ENCODE data around the gene SPATA1. TPM values are rescaled to one million over a fixed set of nuclear protein-coding genes. Genes with fewer than 3 reads are reported as not detected.

Gene SPATA1
- total and polyA plus RNA-seq, 2 of the 13 experiments (the other 11 are each of a cell fraction or from before 2014, with no cell fraction given): 0.70 to 1.4 TPM

- TF ChIP-seq STAT6 (CRISPR knock-in tag; IDR thresholded peaks at IDR 0.05; ENCODE audit: borderline replicate concordance) (no peak), PAXIP1 (CRISPR knock-in tag; conservative IDR thresholded peaks at IDR 0.05) (no peak), PHF21A (CRISPR knock-in tag; IDR thresholded peaks at IDR 0.05) (no peak)
Observed at GRCh38 chr1:84541679-84542078, 35.5 kb downstream of the SPATA1 start (continued).

- Histone ChIP-seq H3K36me3 (replicated peaks in 1 of 2; ENCODE audit: control insufficient read depth in 1 of 2, insufficient read depth in 2 of 2, low read length in 2 of 2) (no peaks in the 10 kb centered on the region), H3K79me2 (ENCODE audit: insufficient read depth, low read length) (no peaks in the 10 kb centered on the region), H3K9me3 (ENCODE audit: low read length) (no peaks in the 10 kb centered on the region), H3K27ac (ENCODE audit: extremely low read length, insufficient read depth, low read length) (no peak overlapping the region), H2AFZ (ENCODE audit: low read length) (no peak overlapping the region), H3K27me3 (ENCODE audit: control insufficient read depth in 1 of 2, insufficient read depth in 2 of 2, low read length in 2 of 2) (no peaks in the 10 kb centered on the region), H3K4me3 (replicated peaks in 1 of 3; ENCODE audit: insufficient read depth in 1 of 3, low read depth in 2 of 3, low read length in 3 of 3) (no peak overlapping the region), H3K4me1 (ENCODE audit: insufficient read depth, low read length) (no peaks in the 10 kb centered on the region), H3K4me2 (ENCODE audit: low read depth, low read length) (no peak overlapping the region), H3K9ac (ENCODE audit: insufficient read depth, low read depth, low read length) (no peak overlapping the region), H4K20me1 (ENCODE audit: insufficient read depth, low read length) (no peaks in the 10 kb centered on the region)
- 86% methylated on average over 2 of the region's 2 CpGs for WGBS (ENCODE audit: low lambda C conversion rate)
- ATAC-seq (no peak), FAIRE-seq (no peak), DNase-seq (ENCODE audit: low spot score) (no peak)
- BruUV-seq (replicated peaks): no TSS peak
- ChIA-PET CTCF (ENCODE audit: low intra/inter-chr PET ratio, low total read pairs) (no interaction called here), POLR2A (no interaction called here)
- intact Hi-C loops (cut with micrococcal nuclease; ENCODE audit: unreplicated experiment) (no loop called here), in situ Hi-C loops (cut with HindIII; ENCODE audit: extremely low pct_ligation_motif_present, low pct_unique_long_range_greater_than_20kb) (no loop called here)
- TF ChIP-seq ZFP62 (CRISPR knock-in tag; IDR thresholded peaks at IDR 0.05) (no peak), NFIC (IDR thresholded peaks at IDR 0.05; ENCODE audit: low read length) (no peak), TOE1 (CRISPR knock-in tag; IDR thresholded peaks at IDR 0.05) (no peak), PPARG (CRISPR knock-in tag; conservative IDR thresholded peaks at IDR 0.05) (no peak), ZBTB3 (CRISPR knock-in tag; IDR thresholded peaks at IDR 0.05; ENCODE audit: borderline replicate concordance, low read depth) (no peak), NFATC3 (CRISPR knock-in tag; IDR thresholded peaks at IDR 0.05) (no peak), SATB2 (CRISPR knock-in tag; IDR thresholded peaks at IDR 0.05) (no peak), ZNF180 (CRISPR knock-in tag; IDR thresholded peaks at IDR 0.05; ENCODE audit: borderline replicate concordance, low read depth) (no peak), RFX5 (IDR thresholded peaks at IDR 0.05; ENCODE audit: low read depth, low read length) (no peak), ZBTB4 (CRISPR knock-in tag; IDR thresholded peaks at IDR 0.05; ENCODE audit: borderline replicate concordance) (no peak), TFAP4 (IDR thresholded peaks at IDR 0.05; ENCODE audit: borderline replicate concordance, low read depth) (no peak)
Observed at GRCh38 chr1:84550826-84551225, 44.6 kb downstream of the SPATA1 start.
